Coronary artery (tissue), 2 donors: ENCODE results near the gene CEP97.
"Not testable (repeated sequence)": the region's sequence is repeated elsewhere in the genome, so short reads cannot be mapped to it uniquely, and the experiment has no call there.

ENCODE experiments used
- DNase-seq: peaks from one replicate; pipeline ENCODE4 v3.0.0-alpha.2; 2017; ENCODE audit warnings: low spot score
- H3K27ac ChIP-seq, 2 donors: fragments of 200-600 bp; sonication (generic); one replicate each; pipeline ENCODE4 v1.5.1; 2016 to 2019
- H3K4me3 ChIP-seq: fragments of 200-600 bp; sonication (generic); 2 replicates; pipeline ENCODE4 v1.5.1; 2016; ENCODE audit warnings: mild to moderate bottlenecking, moderate library complexity
- TF ChIP-seq, protein P1 (sequence below): fragments of 200-600 bp; sonication (generic); IDR thresholded peaks from one replicate; pipeline ENCODE4 v1.5.1; 2019; ENCODE audit warnings: antibody characterized with exemption

CEP97 gene

DNA sequence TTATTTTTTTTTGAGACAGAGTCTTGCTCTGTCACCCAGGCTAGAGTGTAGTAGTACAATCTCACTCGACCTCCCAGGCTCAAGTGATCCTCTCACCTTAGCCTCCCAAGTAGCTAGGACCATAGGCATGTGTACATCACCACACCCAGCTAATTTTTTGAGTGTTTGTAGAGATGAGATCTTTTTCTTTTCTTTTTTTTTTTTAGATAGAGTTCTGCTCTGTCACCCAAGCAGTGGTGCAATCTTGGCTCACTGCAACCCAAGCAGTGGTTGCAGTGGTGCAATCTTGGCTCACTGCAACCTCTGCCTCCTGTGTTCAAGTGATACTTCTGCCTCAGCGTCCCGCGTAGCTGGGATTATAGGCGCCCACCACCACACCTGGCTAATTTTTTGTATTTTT, 5.2 kb downstream of the CEP97 start:
- DNase-seq: no peak
- TF ChIP-seq, protein P1, sequence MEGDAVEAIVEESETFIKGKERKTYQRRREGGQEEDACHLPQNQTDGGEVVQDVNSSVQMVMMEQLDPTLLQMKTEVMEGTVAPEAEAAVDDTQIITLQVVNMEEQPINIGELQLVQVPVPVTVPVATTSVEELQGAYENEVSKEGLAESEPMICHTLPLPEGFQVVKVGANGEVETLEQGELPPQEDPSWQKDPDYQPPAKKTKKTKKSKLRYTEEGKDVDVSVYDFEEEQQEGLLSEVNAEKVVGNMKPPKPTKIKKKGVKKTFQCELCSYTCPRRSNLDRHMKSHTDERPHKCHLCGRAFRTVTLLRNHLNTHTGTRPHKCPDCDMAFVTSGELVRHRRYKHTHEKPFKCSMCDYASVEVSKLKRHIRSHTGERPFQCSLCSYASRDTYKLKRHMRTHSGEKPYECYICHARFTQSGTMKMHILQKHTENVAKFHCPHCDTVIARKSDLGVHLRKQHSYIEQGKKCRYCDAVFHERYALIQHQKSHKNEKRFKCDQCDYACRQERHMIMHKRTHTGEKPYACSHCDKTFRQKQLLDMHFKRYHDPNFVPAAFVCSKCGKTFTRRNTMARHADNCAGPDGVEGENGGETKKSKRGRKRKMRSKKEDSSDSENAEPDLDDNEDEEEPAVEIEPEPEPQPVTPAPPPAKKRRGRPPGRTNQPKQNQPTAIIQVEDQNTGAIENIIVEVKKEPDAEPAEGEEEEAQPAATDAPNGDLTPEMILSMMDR: no peak

DNA sequence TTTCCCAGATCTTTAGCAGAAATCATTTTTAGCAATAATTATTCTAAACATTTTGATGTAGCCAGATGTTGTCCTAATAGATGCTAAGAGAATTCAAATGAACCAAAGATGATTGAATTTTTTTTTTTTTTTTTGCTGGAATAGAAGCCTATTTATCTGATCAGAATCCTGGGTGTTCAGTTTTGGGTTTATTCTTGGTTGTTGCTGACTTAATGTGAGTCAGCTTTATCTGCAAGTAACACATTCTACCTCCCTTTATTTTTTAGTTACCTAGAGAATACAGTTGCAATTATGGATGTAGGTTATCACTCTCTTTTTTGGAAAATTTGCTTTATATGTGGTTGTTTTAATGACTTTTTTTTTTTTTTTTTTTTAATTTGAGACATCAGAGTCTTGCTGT, 6.4 kb downstream of the CEP97 start:
- TF ChIP-seq, protein P1: no peak
- DNase-seq: no peak
- no peak overlapping the region for H3K27ac ChIP-seq
- H3K4me3 ChIP-seq: no peak overlapping the region

More for the DNA sequence above, 5.2 kb downstream of the CEP97 start:
- no peak overlapping the region for H3K27ac ChIP-seq
- no peak overlapping the region for H3K4me3 ChIP-seq

DNA sequence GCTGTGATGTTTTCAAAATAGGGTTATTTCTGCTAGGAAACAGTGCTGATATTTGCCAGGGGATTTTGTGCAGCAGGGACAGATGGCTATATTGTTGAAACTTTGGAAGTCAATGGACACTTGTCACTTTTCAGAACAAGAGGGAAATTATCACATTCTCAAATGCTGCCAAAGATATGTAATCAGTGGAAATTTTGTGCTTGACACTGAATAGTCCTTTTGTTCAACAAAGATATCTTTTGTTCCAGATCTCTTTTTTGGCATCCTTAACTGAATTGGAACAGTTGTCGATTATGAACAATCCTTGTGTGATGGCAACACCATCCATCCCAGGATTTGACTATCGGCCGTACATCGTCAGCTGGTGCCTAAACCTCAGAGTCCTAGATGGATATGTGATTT, 7.8 kb downstream of the CEP97 start:
- Histone ChIP-seq H3K4me3 (no peak overlapping the region), H3K27ac (no peak overlapping the region)
- no peak for DNase-seq
- TF ChIP-seq, protein P1: no peak

DNA sequence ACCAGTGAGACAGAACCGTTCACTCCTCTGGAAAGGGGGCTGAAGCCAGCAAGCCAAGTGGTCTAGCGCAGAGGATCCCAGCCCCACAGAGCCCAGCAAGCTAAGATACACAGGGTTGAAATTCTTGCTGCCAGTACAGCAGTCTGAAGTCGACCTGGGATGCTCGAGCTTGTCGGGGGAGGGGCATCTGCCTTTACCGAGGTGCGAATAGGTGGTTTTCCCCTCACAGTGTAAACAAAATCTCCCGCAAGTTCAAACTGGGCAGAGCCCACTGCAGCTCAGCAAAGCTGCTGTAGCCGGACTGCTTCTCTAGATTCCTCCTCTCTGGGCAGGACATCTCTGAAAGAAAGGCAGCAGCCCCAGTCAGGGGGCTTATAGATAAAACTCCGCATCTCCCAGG, 11.4 kb downstream of the CEP97 start:
- no peak for DNase-seq
- TF ChIP-seq, protein P1: no peak
- H3K27ac ChIP-seq: no peak overlapping the region

DNA sequence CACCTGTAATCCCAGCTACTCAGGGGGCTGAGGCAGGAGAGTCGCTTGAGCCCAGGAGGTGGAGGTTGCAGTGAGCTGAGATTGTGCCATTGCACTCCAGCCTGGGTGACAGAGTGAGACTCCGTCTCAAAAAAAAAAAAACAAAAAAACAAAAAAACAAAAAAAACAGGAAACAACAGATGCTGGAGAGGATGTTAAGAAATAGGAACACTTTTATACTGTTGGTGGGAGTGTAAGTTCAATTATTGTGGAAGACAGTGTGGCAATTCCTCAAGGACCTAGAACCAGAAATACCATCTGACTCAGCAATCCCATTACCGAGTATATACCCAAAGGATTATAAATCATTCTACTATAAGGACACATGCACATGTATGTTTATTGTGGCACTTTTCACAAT, 17.5 kb downstream of the CEP97 start:
- DNase-seq, H3K4me3 ChIP-seq: not testable (repeated sequence)

More for the DNA sequence above, 11.4 kb downstream of the CEP97 start:
- no peak overlapping the region for H3K4me3 ChIP-seq

DNA sequence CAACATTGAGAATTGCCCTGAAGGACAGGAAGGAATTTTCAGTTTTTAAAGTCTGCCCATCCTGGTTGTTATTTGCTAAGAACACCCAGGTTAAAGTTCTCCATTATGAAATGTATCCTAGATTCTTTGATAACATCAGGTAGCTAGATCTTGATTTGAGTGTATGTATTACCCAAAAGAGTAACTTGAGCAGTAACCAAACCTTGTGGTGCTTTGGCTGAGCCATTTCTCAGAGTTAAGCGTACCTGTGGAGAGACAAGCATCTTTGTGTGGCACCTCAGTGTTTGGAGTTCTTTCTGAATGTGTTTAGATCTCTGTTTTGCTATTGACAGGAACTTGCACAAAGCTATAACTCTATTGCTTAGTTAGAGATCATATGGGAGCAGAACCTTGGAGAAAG, 20.4 kb downstream of the CEP97 start:
- H3K27ac ChIP-seq: no peak overlapping the region
- H3K4me3 ChIP-seq: no peak overlapping the region
- TF ChIP-seq, protein P1: no peak
- no peak for DNase-seq

More for the DNA sequence above, 17.5 kb downstream of the CEP97 start:
- not testable (repeated sequence) for H3K27ac ChIP-seq

DNA sequence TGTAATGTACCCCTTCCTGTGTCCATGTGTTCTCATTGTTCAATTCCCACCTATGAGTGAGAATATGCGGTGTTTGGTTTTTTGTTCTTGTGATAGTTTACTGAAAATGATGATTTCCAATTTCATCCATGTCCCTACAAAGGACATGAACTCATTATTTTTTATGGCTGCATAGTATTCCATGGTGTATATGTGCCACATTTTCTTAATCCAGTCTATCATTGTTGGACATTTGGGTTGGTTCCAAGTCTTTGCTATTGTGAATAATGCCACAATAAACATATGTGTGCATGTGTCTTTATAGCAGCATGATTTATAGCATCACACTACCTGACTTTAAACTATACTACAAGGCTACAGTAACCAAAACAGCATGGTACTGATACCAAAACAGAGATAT, 21.5 kb downstream of the CEP97 start:
- H3K4me3 ChIP-seq, DNase-seq, H3K27ac ChIP-seq: not testable (repeated sequence)

DNA sequence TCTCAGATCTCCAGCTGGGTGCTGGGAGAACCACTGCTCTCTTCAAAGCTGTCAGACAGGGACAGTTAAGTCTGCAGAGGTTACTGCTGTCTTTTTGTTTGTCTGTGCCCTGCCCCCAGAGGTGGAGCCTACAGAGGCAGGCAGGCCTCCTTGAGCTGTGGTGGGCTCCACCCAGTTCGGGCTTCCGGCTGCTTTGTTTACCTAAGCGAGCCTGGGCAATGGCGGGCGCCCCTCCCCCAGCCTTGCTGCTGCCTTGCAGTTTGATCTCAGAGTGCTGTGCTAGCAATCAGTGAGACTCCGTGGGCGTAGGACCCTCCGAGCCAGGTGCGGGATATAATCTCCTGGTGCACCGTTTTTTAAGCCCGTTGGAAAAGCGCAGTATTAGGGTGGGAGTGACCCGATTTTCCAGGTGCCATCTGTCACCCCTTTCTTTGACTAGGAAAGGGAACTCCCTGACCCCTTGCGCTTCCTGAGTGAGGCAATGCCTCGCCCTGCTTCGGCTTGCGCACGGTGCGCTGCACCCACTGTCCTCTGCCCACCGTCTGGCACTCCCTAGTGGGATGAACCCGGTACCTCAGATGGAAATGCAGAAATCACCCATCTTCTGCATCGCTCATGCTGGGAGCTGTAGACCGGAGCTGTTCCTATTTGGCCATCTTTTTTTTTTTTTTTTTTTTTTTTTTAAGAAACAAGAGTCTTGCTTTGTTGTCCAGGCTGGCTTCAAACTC, 29.1 kb downstream of the CEP97 start:
- H3K27ac ChIP-seq, DNase-seq, H3K4me3 ChIP-seq: not testable (repeated sequence)

DNA sequence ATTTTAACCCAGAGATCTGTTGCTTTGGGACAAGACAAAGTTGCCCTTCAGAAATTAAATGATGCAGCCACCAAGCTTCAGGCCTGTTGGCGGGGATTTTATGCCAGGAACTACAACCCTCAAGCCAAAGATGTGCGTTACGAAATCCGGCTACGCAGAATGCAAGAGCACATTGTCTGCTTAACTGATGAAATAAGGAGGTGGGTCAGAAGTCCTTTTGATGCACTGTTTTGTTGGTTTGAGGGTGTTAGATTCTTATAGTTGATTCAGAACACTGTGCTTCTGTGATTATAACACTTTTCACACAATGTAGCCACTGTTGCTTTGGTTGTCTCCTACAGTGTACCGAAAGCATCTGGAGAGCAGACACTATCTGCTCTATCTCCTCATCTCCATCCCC, 33.8 kb downstream of the CEP97 start:
- DNase-seq: no peak
- no peak overlapping the region for H3K27ac ChIP-seq
- TF ChIP-seq, protein P1: no peak
- no peak overlapping the region for H3K4me3 ChIP-seq
